EH (cell line): ENCODE results near the gene SEC31B.
A peak's percentile ranks its signal among the peaks of the same experiment; 100 is the strongest.

Source experiments
- DNase-seq: peaks from one replicate; pipeline ENCODE4 v3.0.0-alpha.2; 2015; ENCODE audit warnings: low read depth

SEC31B gene

DNA sequence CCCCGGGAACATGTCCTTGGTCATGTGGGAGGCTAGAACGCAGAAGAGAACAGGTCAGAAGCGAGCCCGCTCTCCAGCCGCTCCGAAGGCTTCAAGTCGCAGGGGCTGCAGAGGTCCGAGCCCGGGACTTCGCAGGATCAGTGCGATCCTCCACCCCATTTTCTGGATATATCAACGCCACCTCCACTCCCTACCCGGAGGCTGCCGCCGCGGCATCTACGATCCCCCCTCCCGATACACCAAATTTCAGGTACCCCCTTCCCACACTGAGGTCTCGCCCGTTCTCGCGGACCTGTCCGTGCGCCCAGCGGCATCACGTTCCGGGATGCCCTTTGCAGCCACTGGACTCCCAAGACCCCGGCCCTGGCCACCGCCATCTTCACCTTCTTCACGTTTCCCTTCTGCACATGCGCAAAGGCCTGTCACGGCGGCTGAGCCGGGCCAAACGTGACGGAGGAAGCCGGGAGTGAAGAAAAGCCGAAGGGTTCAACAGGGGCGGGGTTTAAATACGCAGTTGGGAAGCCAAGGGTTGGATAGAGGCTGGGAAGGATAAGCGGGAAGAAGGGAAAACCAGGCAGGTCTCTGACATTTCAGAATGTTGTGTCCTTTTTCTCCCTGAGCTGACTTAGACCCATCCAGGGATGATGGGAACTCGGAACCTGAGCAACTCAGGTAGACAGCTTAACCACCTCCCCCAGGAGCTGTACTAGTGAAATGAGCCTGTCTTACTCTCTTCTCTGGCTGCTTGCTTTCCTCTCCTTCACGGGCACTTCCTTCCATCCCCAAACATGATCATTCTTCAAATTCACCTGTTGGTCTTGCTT is 10.0 kb upstream of the SEC31B start, which contains the start of gene NDUFB8:
NDUFB8 (minus strand) TSS at position 397 of the 824 bp plus-strand sequence; CDS start at position 377, 20 bp downstream.
- DNase-seq = peak; percentile 83

DNA sequence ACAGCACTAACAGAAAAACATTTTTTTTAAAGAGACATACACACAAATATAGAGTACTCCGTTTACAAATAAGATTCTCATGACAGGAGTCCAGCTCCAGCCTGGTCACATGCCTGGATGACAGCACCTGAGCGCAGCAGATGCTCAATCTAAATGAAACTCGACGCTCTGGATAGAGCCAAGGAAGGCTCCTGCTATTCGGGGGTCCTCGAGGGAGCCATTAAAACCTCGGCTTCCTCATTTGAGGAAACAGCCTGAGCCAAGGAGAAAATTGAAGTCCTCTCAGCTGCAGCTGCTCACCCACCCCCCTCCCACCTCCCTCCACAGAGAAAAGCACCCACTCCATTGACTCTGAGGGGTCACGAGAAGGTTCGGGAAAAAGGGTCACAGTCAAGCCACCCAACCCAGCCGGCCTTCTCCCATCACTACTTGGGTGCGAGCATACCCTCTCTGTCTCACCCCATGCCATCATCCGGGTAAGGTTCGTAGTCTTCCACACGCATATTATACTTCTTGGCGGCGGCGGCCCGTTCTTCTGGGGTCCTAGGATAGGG is 9.3 kb upstream of the SEC31B start:
- peak; percentile 9 for DNase-seq

DNA sequence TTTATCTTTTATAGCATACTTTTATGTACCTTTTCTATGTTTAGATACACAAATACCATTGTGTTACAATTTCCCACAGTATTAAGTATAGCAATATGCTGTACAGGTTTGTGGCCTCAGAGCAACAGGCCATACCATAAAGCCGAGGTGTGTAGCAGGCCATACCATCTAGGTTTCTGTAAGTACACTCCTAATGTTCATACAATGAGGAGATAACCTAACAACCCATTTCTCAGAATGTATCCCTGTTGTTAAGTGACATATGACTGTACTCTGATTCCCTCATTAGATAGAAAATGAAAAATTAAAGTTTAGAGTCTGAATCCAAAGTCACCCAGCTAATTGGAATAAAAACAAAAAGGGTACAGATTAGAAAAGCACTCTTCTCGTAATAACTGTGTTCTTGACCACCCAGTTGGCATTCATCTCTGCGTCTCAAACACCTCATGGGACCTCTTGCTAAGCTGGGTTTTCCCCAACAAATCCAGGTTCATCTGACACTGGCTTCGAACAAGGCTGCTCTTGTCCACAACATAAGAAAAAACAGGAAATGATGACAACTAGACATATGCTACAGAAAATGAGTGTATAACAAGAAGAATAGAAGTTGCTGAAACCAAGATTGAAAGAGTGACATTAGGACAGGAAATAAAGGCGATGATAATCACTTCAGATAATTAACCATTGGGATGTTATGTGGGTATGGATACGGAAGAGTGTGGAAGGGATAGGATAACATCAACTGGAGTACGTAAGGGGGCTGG is 8.6 kb upstream of the SEC31B start:
- DNase-seq = no peak

DNA sequence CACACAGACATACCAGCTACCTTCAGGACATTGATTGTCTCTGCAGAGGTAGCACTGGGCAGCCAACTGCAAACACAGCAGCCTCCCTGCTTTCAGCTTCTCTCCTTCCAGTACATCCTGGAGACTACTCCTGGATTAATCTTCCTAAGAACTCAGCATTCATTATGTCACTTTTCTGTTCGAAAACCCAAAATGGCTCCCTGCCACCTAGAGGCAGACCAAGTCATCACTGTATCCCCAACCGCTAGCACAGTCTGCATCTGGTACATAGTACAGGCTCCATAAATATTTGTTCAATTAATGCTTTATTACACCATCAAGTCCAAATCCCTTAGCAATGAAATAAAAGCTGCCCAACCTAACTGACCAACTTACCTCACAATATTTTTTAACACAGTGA is 5.0 kb upstream of the SEC31B start:
- no peak for DNase-seq

DNA sequence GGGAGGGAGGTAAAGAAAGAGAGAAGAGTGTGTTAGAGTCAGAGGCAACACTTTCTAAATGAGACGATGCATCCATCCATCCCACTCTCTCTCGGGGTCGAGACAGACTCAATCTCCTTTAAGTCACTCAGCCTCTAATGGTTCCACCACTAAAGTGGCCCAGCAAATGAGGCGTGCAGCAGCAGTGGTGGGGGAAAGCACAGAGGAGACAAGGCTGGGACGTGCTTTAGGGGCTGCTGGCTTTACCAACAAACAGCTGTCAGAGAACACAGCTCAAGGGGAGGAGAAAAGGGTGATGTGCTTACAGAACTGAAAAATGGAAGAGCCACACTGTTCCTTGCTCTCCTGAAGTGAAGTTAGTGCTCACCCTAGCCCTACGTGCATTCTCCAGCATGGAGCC is 4.5 kb upstream of the SEC31B start:
- no peak for DNase-seq

DNA sequence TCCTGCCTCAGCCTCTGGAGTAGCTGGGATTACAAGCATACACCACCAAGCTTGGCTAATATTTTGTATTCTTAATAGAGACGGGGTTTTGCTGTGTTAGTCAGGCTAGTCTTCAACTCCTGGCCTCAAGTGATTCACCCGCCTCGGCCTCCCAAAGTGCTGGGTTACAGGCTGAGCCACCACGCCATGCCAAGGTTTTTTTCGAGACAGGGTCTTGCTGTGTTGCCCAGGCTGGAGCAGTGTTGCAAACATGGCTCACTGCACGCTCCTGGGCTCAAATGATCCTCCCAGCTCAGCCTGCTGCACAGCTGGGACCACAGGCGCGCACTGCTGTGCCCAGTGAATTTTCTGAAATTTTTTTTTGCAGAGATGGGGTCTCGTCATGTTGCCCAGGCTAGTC is 3.3 kb upstream of the SEC31B start:
- DNase-seq = peak; percentile 13

DNA sequence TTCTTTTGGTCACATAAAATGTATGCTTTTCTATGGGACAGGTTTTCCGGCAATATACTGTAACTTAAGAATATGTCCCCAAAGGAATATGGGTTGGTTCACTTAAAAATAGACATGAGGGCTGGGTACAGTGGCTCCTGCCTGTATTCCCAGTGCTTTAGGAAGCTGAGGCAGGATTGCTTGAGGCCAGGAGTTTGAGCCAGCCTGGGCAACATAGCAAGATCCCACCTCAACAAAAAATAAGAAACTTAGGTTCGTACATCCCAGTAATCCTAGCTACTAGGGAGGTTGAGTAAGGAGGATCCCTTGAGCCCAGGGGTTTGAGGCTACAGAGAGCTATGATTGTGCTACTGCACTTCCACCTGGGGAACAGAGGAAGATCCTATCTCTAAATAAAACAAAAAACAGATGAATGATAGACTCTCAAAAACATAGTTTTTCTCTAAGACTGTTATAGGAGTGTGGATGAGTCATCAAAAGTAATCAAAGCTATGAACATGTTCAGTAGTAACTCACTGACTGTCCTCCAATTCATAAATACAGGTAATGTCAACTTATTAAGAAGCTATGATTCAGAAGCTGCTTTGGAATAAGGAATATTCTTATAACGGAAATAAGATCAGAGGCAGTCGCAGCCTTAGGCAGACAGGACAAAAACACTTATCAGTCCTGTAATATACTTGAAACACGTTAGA is 2.6 kb upstream of the SEC31B start:
- DNase-seq = no peak

DNA sequence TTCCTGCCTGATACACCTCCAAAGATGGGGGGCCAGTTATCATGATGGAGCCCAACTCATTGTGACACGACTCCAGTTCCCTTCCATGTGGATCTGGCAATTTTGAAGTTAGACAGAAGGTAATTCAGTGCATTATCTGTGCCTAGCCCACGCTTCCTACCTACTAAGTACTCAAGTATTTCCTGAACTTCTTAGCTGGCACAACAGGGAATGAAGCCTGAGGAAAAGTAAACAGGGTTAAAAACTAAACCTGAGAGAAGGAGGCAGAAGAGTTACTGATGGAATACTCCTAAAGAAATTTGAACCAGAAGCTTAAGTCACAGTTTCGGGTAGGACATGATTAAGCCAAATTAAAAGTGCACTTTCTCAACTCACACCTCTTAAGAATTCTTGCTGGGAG is 1.1 kb upstream of the SEC31B start:
- peak; percentile 57 for DNase-seq

DNA sequence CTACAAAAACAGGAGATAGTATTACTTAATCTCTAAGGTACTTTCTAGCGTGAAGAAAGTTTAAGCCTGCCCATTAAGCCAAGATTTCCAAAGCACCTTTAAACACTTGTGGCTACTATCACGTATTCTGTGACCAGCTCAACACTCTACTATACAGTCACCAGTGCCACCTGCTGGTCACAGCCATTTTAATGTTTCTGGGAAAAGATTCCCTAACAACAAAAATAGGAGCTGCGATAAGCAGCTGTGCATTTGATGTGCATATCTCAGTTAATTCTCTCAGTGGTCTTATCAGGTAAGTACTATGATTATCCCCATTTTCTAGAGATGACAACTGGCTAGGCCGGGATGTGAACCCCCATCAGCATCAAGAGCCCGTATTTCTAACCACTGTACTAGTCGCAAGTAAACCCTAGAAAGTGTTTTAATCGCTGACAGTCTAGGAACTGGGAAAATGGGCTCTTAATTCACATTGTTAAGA is 860 bp downstream of the SEC31B start:
- DNase-seq = peak; percentile 73

DNA sequence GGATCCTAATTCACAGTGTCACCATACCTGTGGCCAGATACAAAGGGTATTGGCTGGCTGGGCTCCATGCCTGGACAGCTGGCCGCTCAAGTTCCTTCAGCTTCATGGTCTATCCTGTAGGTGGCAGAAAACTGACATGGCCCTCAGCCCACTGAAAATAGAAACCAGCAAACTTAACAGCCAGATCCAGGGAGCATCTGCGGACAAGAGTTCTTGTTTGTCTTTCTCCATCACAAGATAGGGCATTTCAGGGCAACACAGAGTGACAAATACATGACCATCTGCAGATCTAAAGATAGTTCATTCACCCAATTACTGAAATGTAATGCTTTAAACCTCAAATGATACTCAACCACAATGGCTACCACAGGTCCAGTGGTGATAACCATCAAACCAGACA is 2.8 kb downstream of the SEC31B start:
- peak; percentile 20 for DNase-seq

DNA sequence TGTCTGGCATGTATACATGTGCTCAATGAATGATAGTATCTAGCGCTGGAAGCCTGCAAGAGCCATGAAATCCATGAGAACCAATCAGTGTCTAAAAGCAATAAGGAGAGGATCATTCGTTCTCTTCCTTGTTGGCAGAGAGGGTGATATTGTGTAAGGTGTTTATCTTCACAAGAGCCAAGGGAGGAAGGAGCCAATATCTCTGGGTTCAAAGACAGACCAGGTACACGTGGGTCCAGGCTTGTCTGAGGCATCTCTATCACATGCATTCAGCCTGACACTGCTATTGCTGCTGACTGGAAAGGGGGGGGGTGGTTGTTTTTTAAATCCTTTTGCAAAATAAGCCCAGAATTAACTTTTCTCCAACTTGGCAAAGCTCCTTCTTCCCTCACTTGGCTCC is 4.0 kb downstream of the SEC31B start:
- DNase-seq = no peak

DNA sequence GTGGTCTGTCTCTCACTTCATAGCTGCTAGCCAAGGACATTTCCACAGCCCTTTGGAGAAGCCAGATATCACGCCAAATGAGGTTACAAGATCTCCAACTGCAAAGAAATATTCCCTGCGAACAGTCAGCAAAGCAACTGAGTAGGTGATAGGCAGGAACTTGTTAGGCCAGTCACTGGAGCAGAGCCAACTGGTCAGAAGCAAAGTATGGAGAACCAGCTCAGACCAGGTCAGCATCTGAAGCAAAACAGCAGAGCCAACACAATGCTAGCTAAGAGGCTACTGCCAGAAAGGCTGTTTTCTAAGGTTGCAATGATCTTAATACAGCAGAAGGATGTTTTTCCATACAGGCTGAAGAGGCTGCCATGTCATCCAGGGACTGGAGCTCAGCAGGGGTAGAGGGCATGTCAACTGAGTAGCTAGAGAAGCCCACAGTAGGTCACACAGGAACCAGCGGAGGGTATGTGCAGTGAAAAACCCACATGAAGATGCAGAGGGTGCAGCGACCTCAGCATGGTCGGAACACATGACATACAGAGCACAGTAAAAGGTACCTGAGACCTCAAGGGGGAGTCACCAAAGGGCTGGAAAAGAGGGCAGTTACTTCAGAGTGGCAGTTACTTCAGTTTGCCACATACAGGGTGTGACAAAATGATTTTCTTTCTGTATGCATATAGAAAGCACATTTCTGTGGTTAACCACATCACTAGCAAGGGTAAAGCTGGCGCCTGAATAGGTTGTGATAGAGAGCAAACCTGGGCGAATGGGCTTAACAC is 8.9 kb downstream of the SEC31B start:
- DNase-seq = no peak

DNA sequence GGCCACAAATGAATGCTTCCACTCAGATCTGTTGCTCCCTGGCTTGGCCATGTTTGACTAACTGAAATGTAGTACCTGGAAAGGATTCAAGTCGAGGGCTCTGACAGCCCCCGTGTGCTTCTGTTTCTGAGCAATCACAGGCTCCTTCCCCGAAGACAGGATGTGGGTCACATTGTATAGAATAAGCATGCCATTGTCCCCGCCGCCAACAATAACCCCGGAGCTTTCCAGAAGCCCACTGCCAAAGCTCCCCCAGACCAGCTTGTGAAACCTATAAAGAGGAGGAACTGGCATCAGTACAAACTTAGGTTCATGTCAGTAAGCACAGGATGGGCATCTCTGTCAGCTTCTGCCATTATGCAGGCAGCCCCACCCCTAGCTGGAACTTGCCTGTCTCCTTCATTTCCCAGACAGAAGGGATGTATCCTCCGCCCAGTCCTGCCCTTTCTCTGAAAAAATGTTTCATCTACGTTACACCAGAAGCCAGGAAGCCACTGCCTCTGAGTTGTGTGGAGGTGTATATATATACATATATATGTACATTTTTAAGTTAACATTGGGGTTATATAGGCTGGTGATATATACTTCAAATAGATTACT is 10.3 kb downstream of the SEC31B start:
- DNase-seq = no peak

DNA sequence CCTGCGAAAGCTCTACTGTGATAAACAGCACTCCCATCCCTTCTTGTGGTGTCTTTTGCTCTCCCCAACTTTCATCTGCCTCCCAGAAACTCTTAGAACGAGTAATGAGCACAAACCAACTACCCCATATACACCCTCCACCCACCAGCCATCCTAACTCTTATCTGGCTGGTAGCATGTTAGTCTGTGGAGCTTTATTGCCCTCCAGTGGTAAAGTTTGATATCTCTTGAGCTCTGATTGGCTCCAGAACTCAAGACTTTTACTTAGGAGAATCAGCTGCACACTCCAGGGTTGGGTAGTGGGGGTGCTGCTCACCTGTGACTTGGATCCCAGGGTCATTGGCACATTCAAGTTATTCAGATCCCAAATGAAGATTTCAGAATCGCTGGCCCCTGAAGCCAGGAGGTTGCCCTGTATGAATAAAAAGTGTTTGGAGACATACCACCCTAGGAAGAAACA is 10.9 kb downstream of the SEC31B start:
- peak; percentile 74 for DNase-seq

DNA sequence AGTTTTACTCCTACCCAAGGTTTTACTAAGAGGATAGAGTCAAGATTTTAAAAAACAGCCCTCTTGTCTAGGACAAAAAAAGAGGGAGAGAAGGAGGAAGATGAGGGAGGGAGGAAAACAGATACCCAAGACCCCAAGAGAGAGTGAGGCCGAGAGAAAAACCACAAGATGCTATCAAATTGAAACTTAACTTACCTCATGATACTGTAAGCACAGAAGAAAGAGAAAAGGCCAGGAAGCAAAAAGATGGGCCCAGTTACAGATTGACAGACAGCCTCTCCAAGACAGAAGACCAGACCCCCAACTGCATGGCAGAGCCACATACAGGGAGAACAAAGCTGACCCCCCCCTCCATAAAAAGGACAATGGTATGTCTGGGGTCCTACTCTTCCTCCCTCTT is 11.4 kb downstream of the SEC31B start:
- DNase-seq = no peak

DNA sequence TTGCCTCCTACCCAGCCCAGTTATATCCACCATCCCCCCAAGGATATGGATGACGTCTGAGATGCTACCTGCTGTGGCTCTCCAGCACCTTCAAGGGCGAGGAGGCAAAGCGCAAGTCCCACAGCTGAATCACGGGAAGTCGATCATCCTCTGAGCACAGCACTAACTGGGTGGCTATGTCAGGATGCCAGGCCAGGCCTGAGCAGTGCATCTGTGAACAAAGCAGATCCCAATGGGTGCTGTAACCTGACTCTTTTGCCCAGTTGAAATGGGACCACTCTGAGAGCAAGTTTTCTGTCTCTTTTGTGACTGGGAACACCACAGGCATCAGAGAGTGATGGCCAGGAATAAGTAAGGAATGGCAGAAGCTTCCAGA is 12.3 kb downstream of the SEC31B start:
- no peak for DNase-seq

DNA sequence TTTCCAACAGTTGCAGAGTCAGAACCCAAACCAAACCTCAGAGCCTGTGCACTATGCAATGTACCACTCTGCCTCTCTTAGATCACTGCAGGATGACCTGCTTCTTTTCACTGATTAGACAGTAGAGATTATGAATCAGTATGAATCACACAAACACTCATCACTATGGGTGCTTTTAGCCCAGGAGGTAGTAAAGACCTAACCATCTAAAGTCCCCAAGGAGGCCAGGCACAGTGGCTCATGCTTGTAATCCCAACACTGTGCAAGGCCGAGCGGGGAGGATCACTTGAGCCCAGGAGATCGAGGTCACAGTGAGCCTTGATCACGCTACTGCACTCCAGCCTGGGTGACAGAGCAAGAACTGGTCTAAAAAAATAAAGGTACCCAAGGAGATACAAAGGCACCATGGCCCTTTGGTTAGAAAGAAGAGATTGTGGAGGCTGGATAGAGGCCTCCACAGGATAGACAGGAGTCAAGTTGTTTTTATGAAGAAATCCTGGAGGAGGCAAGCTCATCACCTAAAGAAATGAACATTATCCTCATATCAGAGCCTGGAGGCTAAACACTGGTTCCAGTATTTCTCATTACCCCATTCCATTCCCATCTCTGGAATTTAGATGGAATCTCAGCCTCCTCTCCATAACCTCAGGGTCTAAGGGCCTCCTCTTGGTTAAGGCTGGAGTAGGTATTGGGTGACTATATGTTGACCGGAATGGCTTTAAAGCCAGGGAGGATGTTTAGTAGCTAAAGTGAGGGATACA is 12.9 kb downstream of the SEC31B start:
- DNase-seq = peak; percentile 88

DNA sequence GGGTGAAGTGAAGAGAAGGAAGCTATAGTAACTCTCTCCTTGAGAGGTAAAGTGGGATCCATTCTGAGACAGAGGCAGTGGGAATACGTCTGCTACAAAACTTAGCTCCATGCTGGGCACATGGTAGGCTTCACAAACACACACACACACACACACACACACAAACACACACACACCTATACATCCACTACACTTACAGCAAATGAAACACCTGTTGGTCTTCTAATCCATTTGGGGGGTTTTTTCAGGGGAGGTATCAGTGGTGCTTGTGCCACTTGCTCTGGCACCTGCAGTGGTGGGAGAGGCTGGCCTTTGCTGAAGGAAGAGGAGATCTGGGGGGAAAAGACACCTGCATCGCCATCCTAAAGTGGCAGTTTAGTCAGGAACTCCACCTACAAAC is 14.5 kb downstream of the SEC31B start:
- no peak for DNase-seq

DNA sequence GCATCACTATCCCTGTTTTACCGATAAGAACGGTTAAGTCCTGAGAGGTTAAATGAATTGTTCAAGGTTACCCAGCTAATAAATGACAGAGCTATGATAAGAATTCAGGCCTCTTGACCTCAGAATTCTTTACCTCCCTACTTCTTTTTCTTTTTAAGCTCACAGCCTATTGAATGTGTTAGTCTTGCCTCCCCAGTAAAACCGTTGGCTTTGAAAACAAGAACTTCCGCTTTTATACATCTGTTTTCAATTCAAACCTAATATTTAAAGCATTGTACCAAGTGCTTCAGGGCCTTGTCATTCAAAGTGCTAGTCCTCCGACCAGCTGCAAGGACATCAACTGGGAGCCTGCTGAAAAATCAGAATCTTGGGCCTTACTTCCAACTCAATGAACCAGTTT is 15.6 kb downstream of the SEC31B start:
- DNase-seq = peak; percentile 90

DNA sequence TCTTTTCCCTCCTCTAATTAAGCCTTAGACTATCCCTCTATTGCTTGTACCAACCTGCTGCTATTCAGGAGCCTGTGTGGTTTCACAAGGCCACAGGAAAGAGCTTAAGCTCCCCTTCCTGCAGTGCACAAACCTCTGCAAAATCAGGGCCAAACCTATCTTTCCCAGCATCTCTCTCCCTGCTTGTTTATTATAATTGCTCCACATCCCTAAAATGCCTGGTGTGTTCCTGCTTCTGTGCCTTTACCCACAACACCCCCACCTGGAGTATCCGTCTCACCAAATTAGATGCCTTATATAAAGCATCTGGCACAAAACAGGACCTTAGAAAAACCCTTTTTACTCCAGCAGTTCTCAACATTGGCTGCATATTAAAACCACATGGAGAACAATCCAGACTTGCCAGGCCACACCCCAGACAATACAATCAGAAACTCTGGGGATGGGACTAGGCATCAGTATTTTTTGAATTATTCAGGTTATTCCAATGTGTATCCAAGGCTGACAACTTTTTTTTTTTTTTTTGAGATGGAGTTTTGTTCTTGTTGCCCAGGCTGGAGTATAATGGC is 16.7 kb downstream of the SEC31B start:
- peak; percentile 41 for DNase-seq
